DOHH2 (cell line): ENCODE results near the gene CTPS1.

Experiments used
- CTCF ChIP-seq: fragments of 200-600 bp; sonication (generic); IDR thresholded peaks from one replicate; pipeline ENCODE4 v1.5.1; 2014; ENCODE audit warnings: antibody characterized with exemption, mild to moderate bottlenecking, low read depth, low read length; ENCODE audit not compliant: poor library complexity, severe bottlenecking
- EZH2phosphoT487 ChIP-seq: fragments of 200-600 bp; sonication (generic); IDR thresholded peaks from 2 replicates; pipeline ENCODE4 v1.6.1; 2017; ENCODE audit warnings: borderline replicate concordance, mild to moderate bottlenecking, antibody characterized with exemption, low read length, moderate library complexity, mixed read lengths

GRCh38 chr1:40979241-40980067 is at the start of gene CTPS1:
- TF ChIP-seq CTCF = peak; percentile 67
- no peak for TF ChIP-seq EZH2phosphoT487
